Ovary (tissue), 3 donors: ENCODE measurements around the gene TUBB4B.

Source experiments
- EP300 ChIP-seq: sonication (generic); formaldehyde crosslinking; IDR thresholded peaks from one replicate; pipeline ENCODE4 v1.6.1; 2017; ENCODE audit warnings: antibody characterized with exemption
- POLR2A ChIP-seq: fragments of 450-650 bp; IDR thresholded peaks from one replicate; pipeline ENCODE4 v1.6.1; 2017; ENCODE audit warnings: antibody characterized with exemption, mild to moderate bottlenecking, moderate library complexity
- TF ChIP-seq, protein P1 (sequence below), 3 donors: fragments of 450-650 bp in 2 of 3; fragments of 200-600 bp in 1 of 3; IDR thresholded peaks; one replicate each; pipeline versions ENCODE4 v1.5.1 to v1.8.0; 2016 to 2022; ENCODE audit warnings: antibody characterized with exemption in 3 of 3, mild to moderate bottlenecking in 1 of 3
- donor health status: DM: no; HTN: no; CAD: no.

DNA sequence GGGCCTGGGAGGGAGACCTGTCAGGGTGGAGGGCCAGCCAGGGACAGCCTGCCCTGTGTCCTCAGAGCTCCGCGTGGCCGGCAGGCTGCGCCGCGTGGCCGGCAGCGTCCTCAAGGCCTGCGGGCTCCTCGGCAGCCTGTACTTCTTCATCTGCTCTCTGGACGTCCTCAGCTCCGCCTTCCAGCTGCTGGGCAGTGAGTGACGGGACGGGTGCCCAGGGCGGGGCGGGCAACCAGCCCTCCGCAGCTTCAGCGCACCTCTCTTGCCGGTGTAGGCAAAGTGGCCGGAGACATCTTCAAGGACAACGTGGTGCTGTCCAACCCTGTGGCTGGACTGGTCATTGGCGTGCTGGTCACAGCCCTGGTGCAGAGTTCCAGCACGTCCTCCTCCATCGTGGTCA lies 8.6 kb upstream of the TUBB4B start:
- TF ChIP-seq POLR2A (no peak), EP300 (no peak)
- TF ChIP-seq, protein P1, sequence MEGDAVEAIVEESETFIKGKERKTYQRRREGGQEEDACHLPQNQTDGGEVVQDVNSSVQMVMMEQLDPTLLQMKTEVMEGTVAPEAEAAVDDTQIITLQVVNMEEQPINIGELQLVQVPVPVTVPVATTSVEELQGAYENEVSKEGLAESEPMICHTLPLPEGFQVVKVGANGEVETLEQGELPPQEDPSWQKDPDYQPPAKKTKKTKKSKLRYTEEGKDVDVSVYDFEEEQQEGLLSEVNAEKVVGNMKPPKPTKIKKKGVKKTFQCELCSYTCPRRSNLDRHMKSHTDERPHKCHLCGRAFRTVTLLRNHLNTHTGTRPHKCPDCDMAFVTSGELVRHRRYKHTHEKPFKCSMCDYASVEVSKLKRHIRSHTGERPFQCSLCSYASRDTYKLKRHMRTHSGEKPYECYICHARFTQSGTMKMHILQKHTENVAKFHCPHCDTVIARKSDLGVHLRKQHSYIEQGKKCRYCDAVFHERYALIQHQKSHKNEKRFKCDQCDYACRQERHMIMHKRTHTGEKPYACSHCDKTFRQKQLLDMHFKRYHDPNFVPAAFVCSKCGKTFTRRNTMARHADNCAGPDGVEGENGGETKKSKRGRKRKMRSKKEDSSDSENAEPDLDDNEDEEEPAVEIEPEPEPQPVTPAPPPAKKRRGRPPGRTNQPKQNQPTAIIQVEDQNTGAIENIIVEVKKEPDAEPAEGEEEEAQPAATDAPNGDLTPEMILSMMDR (IDR thresholded peaks at IDR 0.05) = no peak
